Skeletal muscle tissue (tissue), 4 donors: ENCODE results near the gene CARD9. TPM values are rescaled to one million over a fixed set of nuclear protein-coding genes. Genes with fewer than 3 reads are reported as not detected.

ENCODE experiments used
- H3K27ac ChIP-seq: one replicate; pipeline ENCODE4 v1.7.0; 2013; ENCODE audit warnings: mild to moderate bottlenecking, low read depth, low read length, inconsistent platforms
- H3K27me3 ChIP-seq, 3 donors: one replicate each; pipeline ENCODE4 v1.7.0; 2013; ENCODE audit warnings: low read length in 3 of 3; ENCODE audit not compliant: control insufficient read depth in 3 of 3, insufficient read depth in 3 of 3
- H3K36me3 ChIP-seq, 3 donors: one replicate each; pipeline ENCODE4 v1.7.0; 2013; ENCODE audit warnings: low read length in 3 of 3; ENCODE audit not compliant: control insufficient read depth in 3 of 3, insufficient read depth in 3 of 3
- H3K4me1 ChIP-seq, 3 donors: one replicate each; pipeline ENCODE4 v1.7.0; 2013; ENCODE audit warnings: low read length in 3 of 3, mild to moderate bottlenecking in 3 of 3; ENCODE audit not compliant: control insufficient read depth in 3 of 3, insufficient read depth in 3 of 3
- H3K4me3 ChIP-seq, 3 donors: one replicate each; pipeline ENCODE4 v1.7.0; 2013; ENCODE audit warnings: low read length in 3 of 3
- H3K9ac ChIP-seq, 3 donors: one replicate each; pipeline ENCODE4 v1.7.0; 2013; ENCODE audit warnings: low read length in 3 of 3, mild to moderate bottlenecking in 3 of 3, moderate library complexity in 2 of 3, low read depth in 1 of 3
- H3K9me3 ChIP-seq, 3 donors: one replicate each; pipeline ENCODE4 v1.7.0; 2013; ENCODE audit warnings: low read length in 3 of 3; ENCODE audit not compliant: control insufficient read depth in 3 of 3
- total RNA-seq: library from RNA; depleted of rRNA; stranded (reverse); fragments of >200 nt; gene quantifications from one replicate; pipeline ENCODE4 v1.2.3, GENCODE V29; 2014
- donor health status: Osteomylitis.

The CARD9 gene
- total RNA-seq, 1 donor from 2014 or later: 1.0 TPM

DNA sequence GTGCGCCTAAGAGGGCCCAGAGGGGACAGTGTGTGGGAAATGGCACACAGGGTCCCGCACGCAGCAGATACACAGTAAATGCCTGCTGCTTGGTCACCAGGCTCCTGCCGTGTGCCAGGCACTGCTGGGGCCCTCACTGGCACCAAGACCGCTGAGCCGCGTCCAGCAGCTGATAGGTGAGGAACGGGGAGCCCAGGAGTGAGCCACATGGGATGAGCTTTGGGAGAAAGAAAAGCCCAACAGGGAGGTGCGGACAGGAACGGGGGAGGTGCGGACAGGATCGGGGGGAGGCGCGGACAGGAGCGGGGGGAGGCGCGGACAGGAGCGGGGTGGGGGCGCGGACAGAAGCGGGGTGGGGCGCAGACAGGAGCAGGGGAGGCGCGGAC lies 29.6 kb downstream of the CARD9 start:
- Histone ChIP-seq H3K9me3 (no peaks in the 10 kb centered on the region), H3K4me3 (no peak overlapping the region), H3K27me3 (peaks cover 25 to 55% (median 42%) of the 10 kb centered on the region in 3 donors), H3K4me1 (peaks cover 2 to 17% (median 7%) of the 10 kb centered on the region in 3 donors), H3K36me3 (no peaks in the 10 kb centered on the region), H3K9ac (no peak overlapping the region), H3K27ac (no peak overlapping the region)

- H3K36me3 ChIP-seq: no peaks in the 10 kb centered on the region
- no peak overlapping the region for H3K27ac ChIP-seq
- peak overlapping the region in 1 of 3 donors; percentile 29 for H3K4me3 ChIP-seq
- peaks cover 2 to 17% (median 7%) of the 10 kb centered on the region in 3 donors for H3K4me1 ChIP-seq
- H3K9me3 ChIP-seq: no peaks in the 10 kb centered on the region
- no peak overlapping the region for H3K9ac ChIP-seq
- peaks cover 25 to 53% (median 41%) of the 10 kb centered on the region in 3 donors for H3K27me3 ChIP-seq
Observed at GRCh38 chr9:136343121-136343883, 30.2 kb downstream of the CARD9 start.

DNA sequence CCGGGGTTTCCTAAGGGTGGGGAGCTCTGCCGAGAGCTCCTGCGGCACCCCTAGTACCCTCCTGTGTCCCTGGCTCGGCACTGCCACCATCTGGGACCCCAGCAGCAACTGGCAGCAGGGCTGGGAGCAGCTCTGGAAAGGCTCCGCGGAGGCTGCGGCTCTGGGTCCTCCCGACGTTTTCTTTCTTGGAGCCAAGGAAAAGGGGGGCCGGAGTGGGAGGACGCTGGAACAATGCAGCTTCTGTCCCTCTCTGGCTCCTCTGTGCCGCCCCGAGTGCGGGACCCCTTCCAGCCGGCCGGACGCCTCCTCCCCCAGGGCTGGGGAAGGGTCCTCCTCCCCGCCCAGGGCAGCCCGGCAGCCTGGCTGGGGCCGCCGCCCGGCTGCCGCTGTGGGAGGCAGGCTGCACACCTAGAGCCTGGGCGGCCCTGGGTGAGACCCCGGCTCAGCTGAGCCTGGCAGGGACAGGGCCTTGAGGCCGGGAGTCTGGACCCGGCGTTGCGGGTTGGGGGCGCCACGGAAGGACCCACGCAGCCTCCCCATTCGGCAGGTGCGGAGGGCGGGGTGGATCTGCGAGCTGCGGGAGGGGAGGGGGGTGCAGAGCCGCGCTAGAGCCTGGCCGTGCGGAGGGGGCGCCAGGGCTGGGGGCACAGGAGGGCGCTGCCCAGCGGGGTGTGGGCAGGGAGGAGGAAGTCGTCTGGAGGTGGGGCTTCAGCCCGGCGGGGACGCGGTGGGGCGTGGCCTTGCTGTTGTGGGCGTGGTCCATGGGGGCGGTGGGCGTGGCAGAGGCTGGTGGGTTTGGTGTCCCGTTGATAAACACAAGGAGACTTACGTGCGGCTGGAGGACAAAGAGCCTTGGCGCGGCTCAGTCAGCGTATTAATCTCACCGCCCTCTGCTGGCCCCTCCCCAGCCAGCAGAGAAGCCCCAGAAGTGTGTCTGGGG lies 31.0 kb downstream of the CARD9 start:
- H3K27me3 ChIP-seq: peaks cover 22 to 56% (median 37%) of the 10 kb centered on the region in 3 donors
- H3K9ac ChIP-seq: no peak overlapping the region
- H3K36me3 ChIP-seq: no peaks in the 10 kb centered on the region
- H3K4me3 ChIP-seq: peak overlapping the region in 1 of 3 donors; percentile 29
- H3K9me3 ChIP-seq: no peaks in the 10 kb centered on the region
- peaks cover 2 to 17% (median 7%) of the 10 kb centered on the region in 3 donors for H3K4me1 ChIP-seq
- H3K27ac ChIP-seq: no peak overlapping the region

- peaks cover 2 to 17% (median 7%) of the 10 kb centered on the region in 3 donors for H3K4me1 ChIP-seq
- no peak overlapping the region for H3K4me3 ChIP-seq
Observed at GRCh38 chr9:136341769-136342168, 31.7 kb downstream of the CARD9 start.

DNA sequence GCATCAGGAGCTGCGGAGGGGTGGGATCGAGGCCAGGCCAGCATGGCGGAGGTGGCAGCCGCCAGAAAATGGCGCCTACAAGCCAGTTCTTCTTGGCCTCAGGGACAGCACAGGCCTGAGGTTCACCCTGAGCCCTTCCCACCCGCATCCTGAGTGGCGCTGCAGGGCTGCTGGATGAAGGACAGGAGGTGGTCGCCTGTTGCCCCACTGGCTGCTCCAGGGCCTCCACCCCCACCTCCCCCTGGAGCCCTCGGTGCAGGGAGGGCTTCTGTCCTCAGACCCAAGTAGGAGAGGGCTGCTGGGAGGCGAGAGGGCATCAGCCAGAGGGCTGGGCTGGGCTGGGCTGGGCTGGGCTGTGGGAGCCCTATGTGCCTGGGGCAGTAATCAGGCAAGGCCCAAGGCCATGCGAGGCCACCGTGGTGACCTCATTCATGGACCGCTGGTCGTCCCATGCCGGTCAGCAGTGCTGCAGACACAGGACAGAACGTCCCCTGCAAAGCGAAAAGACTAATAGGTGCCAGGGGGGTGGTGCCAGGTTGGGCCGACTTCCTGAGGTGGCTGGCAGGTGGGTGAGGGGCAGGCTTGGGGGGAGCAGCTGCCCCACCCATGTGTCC lies 32.3 kb downstream of the CARD9 start:
- no peaks in the 10 kb centered on the region for H3K9me3 ChIP-seq
- H3K36me3 ChIP-seq: no peaks in the 10 kb centered on the region
- H3K4me1 ChIP-seq: peaks cover 2 to 16% (median 6%) of the 10 kb centered on the region in 3 donors
- no peak overlapping the region for H3K9ac ChIP-seq
- H3K4me3 ChIP-seq: no peak overlapping the region
- H3K27ac ChIP-seq: no peak overlapping the region
- peaks cover 12 to 47% (median 27%) of the 10 kb centered on the region in 3 donors for H3K27me3 ChIP-seq

More at GRCh38 chr9:136341769-136342168, 31.7 kb downstream of the CARD9 start:
- Histone ChIP-seq H3K9ac (no peak overlapping the region), H3K36me3 (no peaks in the 10 kb centered on the region), H3K27me3 (peaks cover 16 to 53% (median 32%) of the 10 kb centered on the region in 3 donors), H3K9me3 (no peaks in the 10 kb centered on the region), H3K27ac (no peak overlapping the region)

GRCh38 chr9:136340356-136341041 lies 33.0 kb downstream of the CARD9 start:
- Histone ChIP-seq H3K4me3 (no peak overlapping the region), H3K36me3 (no peaks in the 10 kb centered on the region), H3K9me3 (no peaks in the 10 kb centered on the region), H3K27me3 (peaks cover 9 to 44% (median 27%) of the 10 kb centered on the region in 3 donors), H3K27ac (no peak overlapping the region), H3K9ac (no peak overlapping the region), H3K4me1 (peaks cover 2 to 13% (median 3%) of the 10 kb centered on the region in 3 donors)

DNA sequence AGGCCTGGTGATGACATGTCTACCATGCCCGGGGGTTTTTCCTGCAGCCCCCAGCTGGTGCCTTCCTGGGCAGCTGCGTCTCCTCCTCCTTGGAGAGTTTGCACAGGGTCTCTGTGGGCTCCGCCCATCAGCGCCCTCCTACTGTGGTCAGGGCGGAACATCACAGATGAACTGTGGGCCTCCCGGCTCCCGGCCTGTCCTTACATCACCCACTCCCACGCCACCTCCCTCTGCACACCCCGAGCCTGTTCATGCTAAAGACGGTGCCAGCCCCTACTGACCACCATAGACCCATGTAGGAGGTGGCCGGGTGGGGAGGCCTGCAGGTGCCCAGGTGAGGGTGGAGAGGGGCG lies 33.5 kb downstream of the CARD9 start:
- Histone ChIP-seq H3K4me1 (peaks cover 0 to 12% (median 2%) of the 10 kb centered on the region in 3 donors), H3K27ac (no peak overlapping the region), H3K9ac (no peak overlapping the region), H3K27me3 (peaks cover 3 to 41% (median 27%) of the 10 kb centered on the region in 3 donors), H3K4me3 (no peak overlapping the region), H3K36me3 (no peaks in the 10 kb centered on the region), H3K9me3 (no peaks in the 10 kb centered on the region)

DNA sequence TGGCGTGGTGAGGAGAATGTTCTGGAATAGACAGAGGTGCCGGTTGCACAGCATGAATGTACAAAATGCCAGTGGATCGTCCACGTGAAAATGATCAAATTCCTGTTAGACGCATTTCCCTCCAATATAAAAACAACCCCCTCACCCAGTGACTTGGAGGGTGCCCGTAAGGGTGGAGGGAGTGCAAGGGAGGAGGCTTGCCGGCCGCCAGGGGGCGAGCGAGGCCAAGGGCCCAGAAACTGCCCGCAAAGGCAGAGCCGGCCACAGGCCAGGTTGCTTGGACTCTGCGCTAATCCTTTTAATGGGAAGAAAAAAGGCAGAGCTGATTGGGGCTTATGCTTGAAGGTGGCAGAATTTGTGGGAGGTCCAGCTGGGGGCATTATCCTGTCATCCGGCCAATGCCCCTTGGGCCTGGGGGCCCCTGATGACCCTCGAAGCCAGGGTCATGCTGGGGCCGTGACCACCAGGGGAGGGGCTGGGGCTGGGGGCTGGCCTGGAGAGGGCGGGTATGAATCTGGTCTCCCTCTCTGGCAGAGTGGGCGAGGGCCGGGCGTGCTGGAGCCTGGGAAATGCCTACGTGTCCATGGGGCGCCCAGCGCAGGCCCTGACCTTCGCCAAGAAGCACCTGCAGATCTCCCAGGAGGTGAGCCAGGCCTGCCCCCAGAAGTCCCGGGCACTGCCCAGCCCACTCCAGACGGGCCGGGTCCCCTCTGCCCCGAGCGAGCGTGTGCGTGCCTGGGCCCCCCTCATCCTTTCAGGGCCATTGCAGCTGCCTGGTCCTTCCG lies 34.1 kb downstream of the CARD9 start:
- H3K4me1 ChIP-seq: peaks cover 0 to 10% (median 0%) of the 10 kb centered on the region in 3 donors
- no peak overlapping the region for H3K27ac ChIP-seq
- no peak overlapping the region for H3K9ac ChIP-seq
- no peak overlapping the region for H3K4me3 ChIP-seq
- peaks cover 0 to 35% (median 23%) of the 10 kb centered on the region in 3 donors for H3K27me3 ChIP-seq
- H3K36me3 ChIP-seq: no peaks in the 10 kb centered on the region
- H3K9me3 ChIP-seq: no peaks in the 10 kb centered on the region

DNA sequence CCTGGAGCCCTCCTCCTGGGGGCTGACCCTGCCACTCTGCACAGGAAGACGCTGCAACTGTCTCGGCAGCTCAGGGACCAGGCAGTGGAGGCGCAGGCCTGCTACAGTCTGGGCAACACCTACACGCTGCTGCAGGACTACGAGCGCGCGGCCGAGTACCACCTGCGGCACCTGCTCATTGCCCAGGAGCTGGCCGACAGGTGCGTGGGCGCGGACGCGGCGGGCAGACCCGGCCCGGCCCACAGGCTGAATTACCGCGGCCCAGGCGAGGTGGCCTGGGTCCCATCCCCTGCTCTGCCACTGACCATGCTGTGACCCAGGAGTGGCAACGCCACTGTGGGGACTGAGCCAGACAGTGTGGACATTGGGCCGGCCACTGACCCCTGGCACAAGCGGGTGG lies 35.0 kb downstream of the CARD9 start:
- Histone ChIP-seq H3K27ac (no peak overlapping the region), H3K36me3 (no peaks in the 10 kb centered on the region), H3K9me3 (no peaks in the 10 kb centered on the region)

More for the DNA sequence above, 35.0 kb downstream of the CARD9 start:
- Histone ChIP-seq H3K4me3 (no peak overlapping the region), H3K4me1 (peaks cover 0 to 10% (median 0%) of the 10 kb centered on the region in 3 donors), H3K9ac (no peak overlapping the region), H3K27me3 (peaks cover 0 to 31% (median 17%) of the 10 kb centered on the region in 3 donors)
